ENCODE data around the gene BPIFB1. TPM values are rescaled to one million over a fixed set of nuclear protein-coding genes. Genes with fewer than 3 reads are reported as not detected.

The BPIFB1 gene
- total and polyA plus RNA-seq, 9 of the 15 experiments (the other 6 are each of a cell fraction or from before 2014, with no cell fraction given), result not detected

DNA sequence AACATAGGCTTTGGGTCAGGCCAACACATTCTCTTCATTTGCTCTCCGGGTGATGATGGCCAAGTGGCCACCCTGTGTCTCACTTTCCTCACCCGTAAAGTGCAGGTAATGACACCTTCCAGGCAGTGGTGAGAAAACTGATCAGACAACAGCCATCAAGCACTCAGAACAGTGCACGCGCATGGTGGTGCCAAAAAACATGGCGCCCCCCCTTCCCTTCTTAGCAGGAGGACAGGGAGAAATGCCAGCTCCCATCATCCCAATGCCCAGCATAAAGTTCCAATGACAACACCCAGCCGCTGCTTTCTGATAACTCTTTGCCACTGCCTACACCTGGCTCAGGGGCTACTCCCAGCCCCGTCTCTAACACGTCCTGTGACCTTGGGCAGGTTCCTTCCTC is 8.4 kb downstream of the BPIFB1 start:
- CTCF ChIA-PET (ENCODE audit: low intra/inter-chr PET ratio), result interaction anchor here (0.7 to 1.8 kb wide), 3 partner anchors 29 to 389 kb away, joined by 3 to 10 read pairs (median 4); no protein-coding TSS in a partner anchor
- Histone ChIP-seq H3K4me1 (replicated peaks in 1 of 2; ENCODE audit: control insufficient read depth in 2 of 2, insufficient read depth in 2 of 2, low read length in 2 of 2) (no peaks in the 10 kb centered on the region), H3K27me3 (ENCODE audit: control insufficient read depth in 2 of 2, insufficient read depth in 2 of 2, low read length in 2 of 2) (peaks cover 16 to 48% of the 10 kb centered on the region in 2 experiments; a peak in 4 of 5 replicates), H3K9ac (ENCODE audit: insufficient read depth in 1 of 2, low read depth in 2 of 2, low read length in 2 of 2) (no peak overlapping the region), H2AFZ (ENCODE audit: low read depth, low read length) (no peak overlapping the region), H3K9me3 (replicated peaks; ENCODE audit: control insufficient read depth, insufficient read depth, low read depth, low read length) (no peaks in the 10 kb centered on the region), H3K4me2 (ENCODE audit: insufficient read depth, low read length) (no peak overlapping the region), H4K20me1 (replicated peaks; ENCODE audit: control insufficient read depth, insufficient read depth, low read length) (peaks cover 5% of the 10 kb centered on the region; the same call in 1 of the 2 replicates), H3K9me1 (ENCODE audit: control insufficient read depth, insufficient read depth, low read length) (no peaks in the 10 kb centered on the region), H3K27ac (ENCODE audit: extremely low read depth, low read depth, low read length) (no peak overlapping the region), H3K79me2 (ENCODE audit: control insufficient read depth, insufficient read depth, low read length) (no peaks in the 10 kb centered on the region), H3K4me3 (no peak overlapping the region), H3K36me3 (ENCODE audit: control insufficient read depth, insufficient read depth, low read length) (no peaks in the 10 kb centered on the region)
- 16% methylated on average over 8 of the region's 8 CpGs for WGBS (ENCODE audit: insufficient coverage, low coverage, missing lambda C conversion rate)
- no peak for DNase-seq (ENCODE audit: extremely low read depth in 1 of 4, low spot score in 3 of 4)
- intact Hi-C loops (cut with micrococcal nuclease) (loop anchor here (10.0 kb wide), 1 partner anchor 57 kb away; the partner anchor contains the start of gene BPIFA1), in situ Hi-C loops (cut with MboI) (loop anchor here (10.0 kb wide), 1 partner anchor 197 kb away; no protein-coding TSS in a partner anchor)
- no TSS peak for BruUV-seq (replicated peaks)
- POLR2A ChIA-PET, result no interaction called here
- peak; percentile 37; the same call in 2 of the 3 replicates for ATAC-seq
- FAIRE-seq, result no peak
- TF ChIP-seq SLC30A9 (CRISPR knock-in tag; IDR thresholded peaks at IDR 0.05) (no peak), TRIM24 (IDR thresholded peaks at IDR 0.05) (no peak), BCOR (IDR thresholded peaks at IDR 0.05) (no peak), NCOA1 (IDR thresholded peaks at IDR 0.05; ENCODE audit: low read depth) (no peak), U2AF2 (optimal IDR thresholded peaks at IDR 0.05; ENCODE audit: low read depth, low read length) (no peak), ZSCAN32 (CRISPR knock-in tag; IDR thresholded peaks at IDR 0.05) (no peak), HDAC6 (IDR thresholded peaks at IDR 0.05; ENCODE audit: low read depth, low read length) (no peak), MTA3 (IDR thresholded peaks at IDR 0.05; ENCODE audit: borderline replicate concordance) (no peak), TRIM28 (IDR thresholded peaks at IDR 0.05) (no peak), SMC3 (conservative IDR thresholded peaks at IDR 0.05; ENCODE audit: insufficient read depth, low read depth, low read length) (no peak), PTRF (tag; IDR thresholded peaks at IDR 0.05) (no peak), GABPA (tag; conservative IDR thresholded peaks at IDR 0.05; ENCODE audit: low read depth) (no peak), RFX5 (IDR thresholded peaks at IDR 0.05; ENCODE audit: low read depth, low read length) (no peak), XRCC3 (IDR thresholded peaks at IDR 0.05) (no peak), PRPF4 (IDR thresholded peaks at IDR 0.05; ENCODE audit: insufficient read depth, low read depth, low read length, poor library complexity, severe bottlenecking) (no peak)
- TF ChIP-seq, protein P1, sequence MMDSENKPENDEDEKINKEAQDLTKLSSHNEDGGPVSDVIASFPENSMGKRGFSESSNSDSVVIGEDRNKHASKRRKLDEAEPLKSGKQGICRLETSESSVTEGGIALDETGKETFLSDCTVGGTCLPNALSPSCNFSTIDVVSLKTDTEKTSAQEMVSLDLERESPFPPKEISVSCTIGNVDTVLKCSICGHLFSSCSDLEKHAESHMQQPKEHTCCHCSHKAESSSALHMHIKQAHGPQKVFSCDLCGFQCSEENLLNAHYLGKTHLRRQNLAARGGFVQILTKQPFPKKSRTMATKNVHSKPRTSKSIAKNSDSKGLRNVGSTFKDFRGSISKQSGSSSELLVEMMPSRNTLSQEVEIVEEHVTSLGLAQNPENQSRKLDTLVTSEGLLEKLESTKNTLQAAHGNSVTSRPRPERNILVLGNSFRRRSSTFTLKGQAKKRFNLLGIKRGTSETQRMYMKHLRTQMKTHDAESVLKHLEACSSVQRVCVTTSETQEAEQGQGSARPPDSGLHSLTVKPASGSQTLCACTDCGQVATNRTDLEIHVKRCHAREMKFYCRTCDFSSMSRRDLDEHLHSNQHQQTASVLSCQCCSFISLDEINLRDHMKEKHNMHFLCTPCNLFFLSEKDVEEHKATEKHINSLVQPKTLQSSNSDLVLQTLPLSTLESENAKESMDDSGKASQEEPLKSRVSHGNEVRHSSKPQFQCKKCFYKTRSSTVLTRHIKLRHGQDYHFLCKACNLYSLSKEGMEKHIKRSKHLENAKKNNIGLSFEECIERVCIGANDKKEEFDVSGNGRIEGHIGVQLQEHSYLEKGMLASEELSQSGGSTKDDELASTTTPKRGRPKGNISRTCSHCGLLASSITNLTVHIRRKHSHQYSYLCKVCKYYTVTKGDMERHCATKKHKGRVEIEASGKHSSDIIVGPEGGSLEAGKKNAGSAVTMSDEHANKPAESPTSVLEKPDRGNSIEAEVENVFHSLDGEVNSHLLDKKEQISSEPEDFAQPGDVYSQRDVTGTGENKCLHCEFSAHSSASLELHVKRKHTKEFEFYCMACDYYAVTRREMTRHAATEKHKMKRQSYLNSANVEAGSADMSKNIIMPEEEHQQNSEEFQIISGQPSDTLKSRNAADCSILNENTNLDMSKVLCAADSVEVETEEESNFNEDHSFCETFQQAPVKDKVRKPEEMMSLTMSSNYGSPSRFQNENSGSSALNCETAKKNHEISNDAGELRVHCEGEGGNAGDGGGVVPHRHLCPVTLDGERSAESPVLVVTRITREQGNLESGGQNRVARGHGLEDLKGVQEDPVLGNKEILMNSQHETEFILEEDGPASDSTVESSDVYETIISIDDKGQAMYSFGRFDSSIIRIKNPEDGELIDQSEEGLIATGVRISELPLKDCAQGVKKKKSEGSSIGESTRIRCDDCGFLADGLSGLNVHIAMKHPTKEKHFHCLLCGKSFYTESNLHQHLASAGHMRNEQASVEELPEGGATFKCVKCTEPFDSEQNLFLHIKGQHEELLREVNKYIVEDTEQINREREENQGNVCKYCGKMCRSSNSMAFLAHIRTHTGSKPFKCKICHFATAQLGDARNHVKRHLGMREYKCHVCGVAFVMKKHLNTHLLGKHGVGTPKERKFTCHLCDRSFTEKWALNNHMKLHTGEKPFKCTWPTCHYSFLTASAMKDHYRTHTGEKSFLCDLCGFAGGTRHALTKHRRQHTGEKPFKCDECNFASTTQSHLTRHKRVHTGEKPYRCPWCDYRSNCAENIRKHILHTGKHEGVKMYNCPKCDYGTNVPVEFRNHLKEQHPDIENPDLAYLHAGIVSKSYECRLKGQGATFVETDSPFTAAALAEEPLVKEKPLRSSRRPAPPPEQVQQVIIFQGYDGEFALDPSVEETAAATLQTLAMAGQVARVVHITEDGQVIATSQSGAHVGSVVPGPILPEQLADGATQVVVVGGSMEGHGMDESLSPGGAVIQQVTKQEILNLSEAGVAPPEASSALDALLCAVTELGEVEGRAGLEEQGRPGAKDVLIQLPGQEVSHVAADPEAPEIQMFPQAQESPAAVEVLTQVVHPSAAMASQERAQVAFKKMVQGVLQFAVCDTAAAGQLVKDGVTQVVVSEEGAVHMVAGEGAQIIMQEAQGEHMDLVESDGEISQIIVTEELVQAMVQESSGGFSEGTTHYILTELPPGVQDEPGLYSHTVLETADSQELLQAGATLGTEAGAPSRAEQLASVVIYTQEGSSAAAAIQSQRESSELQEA (IDR thresholded peaks at IDR 0.05; ENCODE audit: low read depth), result no peak
- TF ChIP-seq, protein P2, sequence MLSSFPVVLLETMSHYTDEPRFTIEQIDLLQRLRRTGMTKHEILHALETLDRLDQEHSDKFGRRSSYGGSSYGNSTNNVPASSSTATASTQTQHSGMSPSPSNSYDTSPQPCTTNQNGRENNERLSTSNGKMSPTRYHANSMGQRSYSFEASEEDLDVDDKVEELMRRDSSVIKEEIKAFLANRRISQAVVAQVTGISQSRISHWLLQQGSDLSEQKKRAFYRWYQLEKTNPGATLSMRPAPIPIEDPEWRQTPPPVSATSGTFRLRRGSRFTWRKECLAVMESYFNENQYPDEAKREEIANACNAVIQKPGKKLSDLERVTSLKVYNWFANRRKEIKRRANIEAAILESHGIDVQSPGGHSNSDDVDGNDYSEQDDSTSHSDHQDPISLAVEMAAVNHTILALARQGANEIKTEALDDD (IDR thresholded peaks at IDR 0.05), result no peak

Measured in K562 (cell line).